ENCODE results near the gene CLCNKB. TPM values are rescaled to one million over a fixed set of nuclear protein-coding genes. Genes with fewer than 3 reads are reported as not detected.
"Not testable (repeated sequence)": the region's sequence is repeated elsewhere in the genome, so short reads cannot be mapped to it uniquely, and the experiment has no call there.

Gene CLCNKB
- total RNA-seq, 1 experiment from 2014 or later: not detected

DNA sequence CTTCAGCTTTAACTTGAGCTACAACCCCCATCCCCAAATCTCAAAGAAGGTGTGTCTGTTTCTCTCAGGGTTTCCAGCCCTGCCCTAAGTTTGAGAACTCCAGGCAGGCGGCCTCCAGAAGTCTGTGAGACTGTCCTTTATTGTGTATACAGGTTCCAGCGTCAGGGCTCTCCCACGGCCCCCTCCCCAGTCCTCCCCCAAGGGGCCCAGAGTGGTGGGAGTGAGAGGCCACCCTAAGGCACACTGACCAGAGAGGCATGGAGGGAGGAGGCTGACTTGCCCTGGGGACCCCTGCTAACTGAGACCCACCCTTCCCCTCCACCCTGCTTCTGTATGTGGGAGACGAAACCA, 29.7 kb upstream of the CLCNKB start:
- in situ Hi-C loops (cut with HindIII; ENCODE audit: low pct_unique_long_range_greater_than_20kb, low sequenced_read_pairs): no loop called here
- no peak for DNase-seq (ENCODE audit: low read depth)

DNA sequence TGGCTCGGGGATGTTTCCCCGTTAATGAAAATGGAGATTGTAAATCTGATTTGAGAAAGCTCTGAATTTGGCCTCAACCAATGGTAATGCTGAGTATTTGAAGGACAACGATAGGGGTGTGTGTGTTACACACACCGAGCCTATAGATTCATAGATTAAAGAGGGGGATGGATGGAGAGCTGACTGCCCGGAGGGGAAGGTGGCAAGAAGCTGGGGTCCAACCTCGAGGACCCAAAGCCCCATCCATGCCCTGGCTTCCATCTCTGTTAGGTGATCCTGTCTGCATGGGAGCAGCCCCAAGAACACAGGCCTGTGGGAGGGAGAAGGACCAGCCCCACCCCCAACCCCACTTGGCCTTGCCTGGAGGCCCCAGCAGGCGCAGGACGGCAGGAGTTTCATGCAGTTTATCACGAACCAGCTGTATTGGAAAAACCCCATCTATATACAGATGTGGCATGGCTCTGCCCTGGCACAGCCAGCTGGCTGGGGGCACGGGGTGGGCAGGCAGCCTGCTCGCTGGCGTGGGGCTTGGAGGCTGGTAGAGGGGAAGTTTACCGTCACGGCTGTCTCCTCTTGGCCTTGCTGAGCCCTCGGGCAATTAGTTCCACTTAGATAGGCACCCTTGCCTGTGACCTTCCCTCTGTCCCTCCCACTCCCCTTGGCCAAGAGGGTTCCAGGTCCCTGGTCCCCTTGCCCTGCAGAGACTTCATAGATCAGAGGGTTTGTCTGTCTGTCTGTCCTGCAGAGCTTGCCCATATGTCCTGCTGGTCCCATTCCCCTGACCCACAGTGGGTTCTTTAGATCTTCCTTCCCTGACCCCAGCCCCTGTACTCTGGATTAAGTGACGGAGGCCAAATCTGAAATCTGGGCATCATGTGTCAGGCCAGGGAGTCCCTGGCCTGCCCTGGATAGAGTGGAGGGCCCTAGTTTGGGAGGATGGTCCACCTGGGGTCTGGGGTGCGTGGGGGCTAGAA, 28.8 kb upstream of the CLCNKB start:
- DNase-seq (ENCODE audit: low read depth): no peak
- in situ Hi-C loops (cut with HindIII; ENCODE audit: low pct_unique_long_range_greater_than_20kb, low sequenced_read_pairs): no loop called here

DNA sequence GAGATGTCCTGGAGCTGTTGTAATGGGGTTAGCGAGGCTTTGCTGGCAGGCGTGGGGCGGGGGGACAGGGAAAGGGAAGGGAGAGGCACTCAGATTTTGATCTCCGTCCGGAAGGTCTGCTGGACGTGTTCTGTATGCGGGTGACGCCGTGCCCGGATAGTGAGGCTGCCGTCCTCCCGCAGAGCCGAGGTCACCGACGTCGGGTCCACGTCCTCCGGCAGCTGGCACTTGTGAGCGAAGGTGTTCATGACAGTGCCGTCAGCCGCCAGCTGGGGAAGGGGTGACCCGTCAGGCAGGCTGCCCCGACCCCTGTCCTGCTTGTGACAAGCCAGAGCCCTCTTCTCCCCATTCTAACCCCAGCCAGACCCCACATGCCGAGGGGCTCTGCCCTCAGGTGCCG, 28.1 kb upstream of the CLCNKB start:
- in situ Hi-C loops (cut with HindIII; ENCODE audit: low pct_unique_long_range_greater_than_20kb, low sequenced_read_pairs): no loop called here
- no peak for DNase-seq (ENCODE audit: low read depth)

DNA sequence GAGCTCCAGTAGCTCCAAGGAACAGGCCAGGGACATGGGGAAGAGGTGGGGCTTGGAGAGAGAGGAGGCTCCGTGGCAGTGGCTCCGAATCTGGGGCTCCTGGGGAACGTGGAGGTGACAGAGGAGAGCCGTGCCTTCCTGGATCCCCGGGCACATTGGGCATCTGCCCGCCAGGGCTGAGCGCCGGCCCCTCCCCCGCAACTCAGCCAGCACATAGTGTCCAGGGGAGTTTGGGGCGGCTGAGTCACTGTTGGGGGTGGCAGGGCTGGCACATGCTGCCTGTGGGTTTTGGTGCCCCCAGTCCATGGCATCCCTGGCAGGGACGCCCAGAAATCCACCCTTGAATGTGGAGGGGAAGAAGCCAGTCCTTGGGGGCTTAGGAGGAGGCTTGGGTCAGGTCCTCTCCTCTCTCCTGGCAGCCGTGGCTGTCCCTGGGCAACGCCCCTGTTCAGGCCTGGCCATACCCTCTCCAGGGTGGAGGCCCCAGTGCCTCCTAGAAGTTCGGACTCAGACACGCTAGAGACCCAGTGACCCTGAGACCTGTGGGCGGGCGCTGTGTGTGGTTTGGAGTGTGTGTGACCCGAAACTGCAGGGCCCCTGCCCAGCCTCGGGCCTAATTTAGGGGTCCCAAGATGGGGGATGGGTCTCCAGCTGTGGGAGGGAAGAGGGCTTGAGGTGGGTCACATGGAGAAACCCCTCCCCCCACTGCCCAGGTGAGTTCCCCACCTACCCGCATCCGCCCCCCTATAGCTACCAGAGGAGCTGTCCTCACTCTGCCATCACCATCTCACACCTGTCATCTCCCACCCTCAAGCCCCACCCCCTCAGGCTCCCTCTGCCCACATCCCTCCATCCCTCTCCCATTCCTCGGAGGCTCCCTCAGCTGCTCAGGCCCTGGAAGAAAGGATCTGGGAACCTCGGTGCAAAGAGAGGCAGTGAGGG, 27.4 kb upstream of the CLCNKB start:
- in situ Hi-C loops (cut with HindIII; ENCODE audit: low pct_unique_long_range_greater_than_20kb, low sequenced_read_pairs): no loop called here
- DNase-seq (ENCODE audit: low read depth): no peak

DNA sequence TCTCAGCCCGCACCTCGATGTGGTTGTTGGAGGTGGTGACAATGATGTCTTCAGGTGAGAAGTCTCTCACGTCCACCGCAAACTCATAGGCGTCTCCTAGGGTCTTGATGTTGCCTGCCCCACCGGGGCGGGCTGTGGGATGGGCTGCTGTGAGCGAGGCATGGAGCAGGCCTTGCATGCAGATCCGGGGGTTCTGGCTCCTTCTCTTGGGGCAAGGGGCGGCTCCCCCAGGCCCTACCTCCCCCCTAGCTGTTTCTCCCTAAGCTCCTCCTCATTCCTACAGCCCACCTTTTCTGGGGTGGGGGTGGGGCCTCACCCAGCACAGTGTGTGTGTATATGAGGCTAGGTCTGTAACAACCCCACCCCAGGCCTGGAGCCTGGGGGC, 26.5 kb upstream of the CLCNKB start:
- in situ Hi-C loops (cut with HindIII; ENCODE audit: low pct_unique_long_range_greater_than_20kb, low sequenced_read_pairs): no loop called here

DNA sequence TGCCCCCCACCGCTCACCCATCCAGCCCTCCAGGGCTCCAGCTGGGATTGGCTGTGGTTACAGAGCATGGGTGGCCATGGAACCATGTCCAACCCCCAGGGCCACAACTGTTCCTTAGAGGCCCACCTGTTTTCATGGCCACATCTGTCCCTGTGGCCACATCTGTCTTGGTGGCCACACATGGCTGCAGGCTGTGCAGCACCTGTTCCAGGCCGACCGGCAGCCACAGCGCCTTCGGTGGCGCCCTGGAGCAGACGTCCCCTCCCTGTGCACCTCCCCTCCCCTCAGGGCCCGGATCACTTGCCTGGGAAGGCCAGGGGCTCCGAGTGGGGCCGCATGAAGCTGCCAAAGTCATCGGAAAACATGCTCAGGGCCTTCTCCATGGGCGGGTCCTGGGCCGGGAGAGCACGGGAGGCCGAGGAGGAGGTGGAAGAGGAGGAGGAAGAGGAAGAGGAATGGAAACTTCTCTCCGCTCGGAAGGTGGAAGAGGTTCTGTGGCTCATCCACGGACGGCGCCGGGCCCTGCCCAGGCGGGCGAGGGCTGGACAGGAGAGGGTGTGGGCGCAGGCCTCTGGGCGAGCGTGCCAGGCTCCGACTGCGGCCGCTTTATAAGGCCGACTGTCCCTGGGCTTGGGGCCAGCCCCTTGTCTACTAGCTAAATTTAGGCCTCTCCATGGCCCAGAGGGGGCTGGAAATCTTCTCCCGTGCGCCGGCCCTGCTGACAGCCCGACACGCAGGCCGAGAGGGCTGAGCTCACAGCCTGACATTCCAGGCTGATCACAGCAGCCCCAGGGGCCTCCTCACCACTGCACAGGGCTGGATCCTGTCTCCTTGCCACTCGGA, 25.9 kb upstream of the CLCNKB start, which contains the start of gene HSPB7:
Gene HSPB7 (minus strand): TSS at position 583 of the 843 bp plus-strand sequence. CDS start 80 bp downstream, at position 503.
- no peak for DNase-seq (ENCODE audit: low read depth)
- in situ Hi-C loops (cut with HindIII; ENCODE audit: low pct_unique_long_range_greater_than_20kb, low sequenced_read_pairs): no loop called here

More for the DNA sequence above, 26.5 kb upstream of the CLCNKB start:
- DNase-seq (ENCODE audit: low read depth): no peak

DNA sequence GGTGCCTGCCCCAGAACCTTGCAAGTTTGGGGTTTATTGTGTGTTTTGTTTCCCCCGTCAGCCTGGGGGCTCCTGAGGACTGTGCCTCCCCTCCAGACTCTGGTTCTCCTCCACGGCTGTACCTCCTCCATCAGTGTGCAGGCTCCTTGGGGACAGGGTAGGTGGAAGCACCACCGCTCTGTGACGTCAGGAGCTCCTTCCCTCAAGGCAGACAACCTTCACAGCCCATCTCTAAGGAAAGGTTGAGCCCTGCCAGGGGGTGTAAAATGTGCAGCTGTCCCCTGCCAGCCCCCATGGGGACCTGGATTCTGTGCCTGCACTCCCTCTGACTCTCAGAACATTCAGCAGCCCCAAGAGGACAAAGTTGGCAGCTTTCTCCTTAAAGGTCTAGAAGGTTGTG, 25.3 kb upstream of the CLCNKB start:
- in situ Hi-C loops (cut with HindIII; ENCODE audit: low pct_unique_long_range_greater_than_20kb, low sequenced_read_pairs): no loop called here
- DNase-seq (ENCODE audit: low read depth): no peak

DNA sequence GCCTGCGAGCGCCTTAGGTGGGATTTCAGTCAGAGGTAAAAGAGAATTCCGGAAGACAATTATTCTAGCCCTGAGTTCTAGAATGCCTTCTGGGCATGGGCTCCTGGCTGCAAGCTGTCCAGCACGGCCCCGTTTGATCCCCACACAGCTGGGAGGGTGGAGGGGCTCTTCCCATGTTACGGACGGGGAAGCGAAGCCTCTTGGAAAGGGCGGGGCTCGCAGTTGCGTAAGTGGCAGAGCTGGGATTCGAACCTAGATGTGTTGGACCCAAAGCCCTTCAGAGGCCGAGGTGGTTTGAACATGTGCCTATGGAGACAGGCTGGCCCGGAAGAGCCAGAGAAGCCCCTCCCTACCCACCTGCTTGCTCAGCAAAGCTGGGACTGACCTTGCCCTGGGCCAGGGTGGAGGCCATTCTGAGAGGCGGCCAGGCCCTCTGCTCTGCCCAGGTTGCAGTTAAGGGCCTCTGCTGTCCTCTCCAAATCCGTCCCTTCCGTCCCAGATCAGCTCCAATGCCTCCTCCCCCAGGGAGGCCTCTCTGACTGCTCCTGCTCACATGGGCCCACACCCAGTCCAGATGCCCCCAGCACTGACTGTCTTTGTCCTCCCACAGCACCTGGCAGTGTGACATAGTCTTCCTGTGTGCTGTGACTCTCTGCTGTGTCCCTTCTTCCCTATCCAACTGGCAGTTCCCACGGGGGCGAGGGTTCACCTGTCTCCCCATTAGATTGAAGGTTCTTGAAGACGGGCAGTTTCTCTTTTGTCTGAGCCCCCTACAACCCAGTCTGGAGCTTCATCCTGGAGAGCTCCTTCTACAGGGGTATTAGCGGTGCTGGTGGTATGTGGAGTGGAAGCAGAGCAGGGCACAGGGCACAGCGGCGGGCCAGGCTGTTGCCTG, 24.6 kb upstream of the CLCNKB start:
- in situ Hi-C loops (cut with HindIII; ENCODE audit: low pct_unique_long_range_greater_than_20kb, low sequenced_read_pairs): no loop called here

DNA sequence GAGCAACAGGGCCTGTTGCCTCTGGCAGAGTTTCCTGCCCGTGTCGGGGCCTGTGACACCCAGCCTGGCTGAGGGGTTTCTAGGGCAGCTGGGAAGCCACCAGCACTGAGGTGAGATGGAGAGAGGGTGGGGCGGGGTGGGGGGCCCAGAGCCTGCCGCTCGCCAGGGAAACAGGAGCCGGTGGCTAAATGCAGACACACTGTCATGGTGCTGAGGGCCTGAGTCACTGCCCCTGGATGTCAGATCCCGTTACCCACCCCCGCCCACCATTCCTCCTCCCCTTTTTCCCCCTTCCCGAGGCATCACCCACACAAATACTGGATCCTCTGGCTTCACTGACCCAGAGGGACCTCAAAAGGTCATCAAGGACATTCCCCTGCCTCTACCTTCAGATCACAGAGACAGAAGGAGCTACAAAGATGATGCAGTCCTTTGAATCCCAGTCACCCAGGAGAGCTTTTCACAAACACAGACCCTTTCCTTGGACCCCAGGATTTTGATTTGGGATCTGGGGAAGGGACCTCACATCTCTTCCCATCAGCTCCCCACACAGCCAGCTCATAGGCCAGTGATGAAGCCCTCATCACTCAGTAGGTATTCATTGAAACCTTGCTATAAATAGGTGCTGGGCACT, 23.8 kb upstream of the CLCNKB start:
- DNase-seq (ENCODE audit: low read depth): no peak
- in situ Hi-C loops (cut with HindIII; ENCODE audit: low pct_unique_long_range_greater_than_20kb, low sequenced_read_pairs): no loop called here

More for the DNA sequence above, 24.6 kb upstream of the CLCNKB start:
- no peak for DNase-seq (ENCODE audit: low read depth)

DNA sequence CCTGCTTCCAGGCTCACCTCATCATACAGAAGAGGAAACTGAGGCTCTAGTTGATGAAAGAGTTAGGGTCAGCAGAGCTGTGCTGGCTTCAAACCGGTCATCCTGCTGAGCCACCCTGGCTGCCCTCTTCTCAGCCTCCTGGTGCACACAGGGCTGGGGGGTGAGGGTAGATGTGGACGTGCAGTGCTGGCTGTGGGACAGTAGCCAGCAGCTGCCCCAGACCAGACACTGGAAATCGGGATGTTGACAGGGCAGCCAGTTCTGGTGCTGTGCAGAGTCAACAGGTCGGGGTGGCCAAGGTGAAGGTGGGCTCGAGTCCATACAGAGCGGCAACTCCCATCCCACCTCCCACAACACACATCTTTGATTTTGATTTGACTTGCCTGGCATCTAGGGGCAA, 23.3 kb upstream of the CLCNKB start:
- no peak for DNase-seq (ENCODE audit: low read depth)
- in situ Hi-C loops (cut with HindIII; ENCODE audit: low pct_unique_long_range_greater_than_20kb, low sequenced_read_pairs): no loop called here

DNA sequence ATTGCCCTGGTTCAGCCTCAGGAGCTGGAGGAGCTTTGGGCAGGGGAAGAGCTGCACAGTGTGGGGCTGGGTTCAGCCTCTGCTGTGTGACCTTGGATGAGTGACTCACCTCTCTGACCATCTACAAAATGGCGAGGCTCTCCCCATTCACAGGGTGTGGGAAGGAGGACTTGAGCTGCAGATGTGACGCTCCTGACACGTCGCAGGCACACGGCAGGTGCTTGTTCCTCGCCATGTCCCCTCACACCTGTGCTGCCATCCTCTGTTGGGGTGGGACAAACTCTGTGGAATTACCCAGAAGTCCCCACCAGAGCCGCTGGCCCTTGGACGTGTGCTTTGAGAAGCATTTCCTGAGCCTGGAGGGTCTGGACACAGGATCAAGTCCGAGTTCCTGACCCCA, 22.7 kb upstream of the CLCNKB start:
- DNase-seq (ENCODE audit: low read depth); in situ Hi-C loops (cut with HindIII; ENCODE audit: low pct_unique_long_range_greater_than_20kb, low sequenced_read_pairs): not testable (repeated sequence)

DNA sequence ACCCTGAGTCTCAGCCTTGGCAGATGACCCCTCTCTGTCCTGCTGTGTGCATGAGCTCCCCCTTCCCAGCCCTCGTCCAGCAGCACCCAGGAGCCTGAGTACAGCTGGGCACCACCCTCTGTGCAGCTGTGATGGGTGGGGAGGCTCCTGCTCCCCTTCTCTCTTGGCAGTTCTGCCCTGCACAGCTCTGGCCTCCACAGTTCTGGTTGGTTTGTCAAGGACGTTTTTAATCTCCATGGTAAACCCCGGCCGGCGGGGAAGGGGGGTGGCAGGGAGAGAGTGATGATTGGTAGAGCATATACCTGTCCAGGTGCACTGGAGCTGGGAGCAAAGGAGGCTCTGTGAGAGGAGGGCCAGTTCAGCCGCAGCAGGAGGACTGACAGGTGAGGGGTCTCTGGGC, 21.9 kb upstream of the CLCNKB start, which contains the start of gene CLCNKA:
Gene CLCNKA (plus strand): TSS at position 356 of the 400 bp plus-strand sequence. CDS start 584 bp downstream, outside the sequence.
- no peak for DNase-seq (ENCODE audit: low read depth)
- in situ Hi-C loops (cut with HindIII; ENCODE audit: low pct_unique_long_range_greater_than_20kb, low sequenced_read_pairs): no loop called here

DNA sequence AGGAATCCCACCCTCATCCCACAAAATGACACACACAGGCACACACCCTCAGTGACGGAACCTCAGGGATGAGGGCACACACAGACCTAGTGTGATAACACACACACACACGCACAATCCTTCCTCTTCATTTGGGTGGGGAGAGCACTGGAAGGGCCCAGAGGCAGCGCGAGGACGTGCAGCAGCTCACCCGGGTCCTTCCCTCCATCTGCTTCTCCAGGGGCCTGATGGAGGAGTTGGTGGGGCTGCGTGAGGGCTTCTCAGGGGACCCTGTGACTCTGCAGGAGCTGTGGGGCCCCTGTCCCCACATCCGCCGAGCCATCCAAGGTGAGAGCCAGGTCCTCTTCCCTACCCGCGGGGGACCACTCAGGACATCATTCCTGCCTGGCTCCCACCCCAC, 21.2 kb upstream of the CLCNKB start:
- in situ Hi-C loops (cut with HindIII; ENCODE audit: low pct_unique_long_range_greater_than_20kb, low sequenced_read_pairs): no loop called here
- DNase-seq (ENCODE audit: low read depth): no peak

DNA sequence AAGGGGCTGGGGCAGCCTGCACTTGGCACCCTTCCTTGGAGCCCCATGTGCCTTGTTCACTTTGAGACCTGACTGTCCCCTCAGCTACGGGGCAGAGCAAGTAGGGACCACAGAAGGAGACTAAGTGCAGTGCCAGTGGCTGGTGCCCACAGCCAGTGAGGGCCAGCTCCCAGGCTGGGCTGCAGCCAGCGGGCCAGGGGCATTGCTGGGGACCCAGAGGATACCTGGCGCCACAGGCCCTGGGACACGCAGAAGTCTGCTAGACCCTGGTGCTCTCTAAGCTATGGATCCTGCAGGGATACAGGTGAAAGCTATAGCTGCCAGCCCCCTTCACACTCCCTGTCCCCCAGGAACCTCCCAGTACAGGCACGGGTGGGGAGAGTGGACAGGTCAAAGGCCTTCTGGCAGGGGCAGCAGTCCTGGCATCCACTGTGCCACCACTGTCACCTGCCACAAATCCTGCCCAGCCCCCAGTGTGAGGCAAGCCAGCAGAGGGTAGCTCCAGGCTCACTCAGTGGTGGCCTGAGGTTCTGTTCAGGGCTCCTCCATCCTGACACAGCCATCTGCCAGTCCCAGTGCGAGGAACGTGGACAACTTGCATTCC, 20.4 kb upstream of the CLCNKB start:
- no peak for DNase-seq (ENCODE audit: low read depth)
- in situ Hi-C loops (cut with HindIII; ENCODE audit: low pct_unique_long_range_greater_than_20kb, low sequenced_read_pairs): no loop called here

DNA sequence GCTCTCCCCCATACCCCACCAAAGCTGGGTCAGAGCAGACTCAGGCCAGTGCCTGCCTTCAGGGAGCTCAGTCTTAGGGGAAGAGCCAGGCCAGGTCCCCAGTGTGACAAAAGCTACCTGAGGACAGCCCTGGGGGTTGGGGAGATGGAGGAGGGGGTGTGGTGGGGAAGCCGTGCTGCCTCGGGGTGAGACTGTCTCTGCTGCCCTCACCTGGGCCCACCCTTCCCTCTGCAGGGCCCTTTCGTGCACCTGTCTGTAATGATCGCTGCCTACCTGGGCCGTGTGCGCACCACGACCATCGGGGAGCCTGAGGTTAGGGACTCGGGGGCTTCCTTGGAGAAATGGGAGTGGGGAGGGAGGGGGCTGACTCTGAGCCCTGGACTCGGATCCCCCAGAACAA, 17.3 kb upstream of the CLCNKB start:
- DNase-seq (ENCODE audit: low read depth); in situ Hi-C loops (cut with HindIII; ENCODE audit: low pct_unique_long_range_greater_than_20kb, low sequenced_read_pairs): not testable (repeated sequence)

DNA sequence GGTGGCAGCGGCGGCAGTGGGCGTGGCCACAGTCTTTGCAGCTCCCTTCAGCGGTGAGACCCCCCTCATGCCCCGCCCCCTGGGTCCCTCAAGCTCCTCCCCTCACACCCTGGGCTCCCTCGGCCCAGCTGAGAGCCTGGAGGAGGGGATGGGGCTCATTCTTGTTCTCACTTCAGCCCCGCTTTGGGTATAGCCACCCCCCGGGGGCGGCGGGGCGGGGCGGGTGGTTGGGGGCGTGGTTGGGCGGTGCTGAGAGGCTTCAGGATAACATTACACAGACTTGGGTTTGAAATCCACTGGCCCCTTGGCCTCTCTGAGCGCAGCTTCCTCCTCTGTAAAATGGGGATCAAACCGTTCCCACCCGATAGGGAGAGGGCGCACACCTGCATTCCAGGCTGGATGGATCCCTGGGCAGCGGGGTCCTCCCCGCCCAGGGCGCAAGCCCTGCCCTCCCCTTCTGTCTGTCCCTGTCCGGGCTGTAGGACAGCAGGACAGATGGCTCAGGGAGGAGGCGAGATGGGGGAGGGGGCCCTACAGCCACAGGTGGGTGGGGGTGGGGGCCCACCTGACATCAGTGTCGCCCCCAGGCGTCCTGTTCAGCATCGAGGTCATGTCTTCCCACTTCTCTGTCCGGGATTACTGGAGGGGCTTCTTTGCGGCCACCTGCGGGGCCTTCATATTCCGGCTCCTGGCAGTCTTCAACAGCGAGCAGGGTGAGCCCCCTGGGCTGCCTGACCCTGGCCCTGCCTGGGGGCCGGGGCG, 16.7 kb upstream of the CLCNKB start:
- no peak for DNase-seq (ENCODE audit: low read depth)
- in situ Hi-C loops (cut with HindIII; ENCODE audit: low pct_unique_long_range_greater_than_20kb, low sequenced_read_pairs): no loop called here
